Stimulated activated naive CD4-positive, alpha-beta T cell treated with Interleukin-2 at 50 U/mL for 16 hours (primary cell): ENCODE measurements around the gene OAS2.
"Not testable (repeated sequence)": the region's sequence is repeated elsewhere in the genome, so short reads cannot be mapped to it uniquely, and the experiment has no call there.

Experiments
- DNase-seq: peaks from one replicate; lab custom pipeline; 2025; lab: John Stamatoyannopoulos, UW

Gene OAS2

GRCh38 chr12:112985642-112986290, 7.4 kb downstream of the OAS2 start:
- DNase-seq = no peak

GRCh38 chr12:112986291-112986800, 8.0 kb downstream of the OAS2 start:
- DNase-seq = no peak

- no peak for DNase-seq
These were observed 9.2 kb downstream of the OAS2 start for GRCh38 chr12:112987561-112987960.

GRCh38 chr12:112988224-112988623, 9.9 kb downstream of the OAS2 start:
- DNase-seq = no peak

GRCh38 chr12:112988823-112989385, 10.6 kb downstream of the OAS2 start:
- not testable (repeated sequence) for DNase-seq

- no peak for DNase-seq
These were observed 11.5 kb downstream of the OAS2 start for GRCh38 chr12:112989806-112990205.

GRCh38 chr12:112992541-112993398, 14.5 kb downstream of the OAS2 start:
- peak; percentile 62 for DNase-seq

GRCh38 chr12:112995008-112995407, 16.7 kb downstream of the OAS2 start:
- DNase-seq = no peak

- no peak for DNase-seq
These were observed 18.2 kb downstream of the OAS2 start for GRCh38 chr12:112996501-112996900.

GRCh38 chr12:112997506-112997905, 19.2 kb downstream of the OAS2 start:
- DNase-seq = no peak

- DNase-seq = no peak
These were observed 20.9 kb downstream of the OAS2 start for GRCh38 chr12:112998987-112999767.

GRCh38 chr12:113000433-113000832, 22.1 kb downstream of the OAS2 start:
- DNase-seq = no peak

GRCh38 chr12:113002155-113002554, 23.8 kb downstream of the OAS2 start:
- DNase-seq = no peak

- no peak for DNase-seq
These were observed 24.4 kb downstream of the OAS2 start for GRCh38 chr12:113002676-113003075.

GRCh38 chr12:113003636-113004035, 25.3 kb downstream of the OAS2 start:
- DNase-seq = no peak

GRCh38 chr12:113005762-113006161, 27.4 kb downstream of the OAS2 start:
- no peak for DNase-seq

GRCh38 chr12:113006206-113006605, 27.9 kb downstream of the OAS2 start:
- DNase-seq = no peak

- no peak for DNase-seq
These were observed 28.3 kb downstream of the OAS2 start for GRCh38 chr12:113006641-113007040.

- no peak for DNase-seq
These were observed 28.8 kb downstream of the OAS2 start for GRCh38 chr12:113007166-113007565.

- no peak for DNase-seq
These were observed 32.4 kb downstream of the OAS2 start for GRCh38 chr12:113010701-113011100.

GRCh38 chr12:113014565-113014964, 36.2 kb downstream of the OAS2 start:
- DNase-seq = no peak

- no peak for DNase-seq
These were observed 38.5 kb downstream of the OAS2 start for GRCh38 chr12:113016796-113017195.
